GM19397 (cell line): ENCODE data around the gene PGAP3.

Experiments
- ATAC-seq: cut with Tn5 transposase; IDR thresholded peaks from one replicate; pipeline ENCODE4 v1.9.1; 2021; ENCODE audit warnings: mild to moderate bottlenecking, moderate library complexity; ENCODE audit not compliant: unreplicated experiment

PGAP3 gene

GRCh38 chr17:39697961-39698360 lies 10.1 kb upstream of the PGAP3 start:
- ATAC-seq: no peak

- ATAC-seq: no peak
Measured at GRCh38 chr17:39696731-39697130, 8.9 kb upstream of the PGAP3 start.

GRCh38 chr17:39695089-39695474 lies 7.2 kb upstream of the PGAP3 start:
- no peak for ATAC-seq

GRCh38 chr17:39694593-39694992 lies 6.7 kb upstream of the PGAP3 start:
- ATAC-seq: no peak

GRCh38 chr17:39688945-39689344 lies 1.1 kb upstream of the PGAP3 start:
- no peak for ATAC-seq

- no peak for ATAC-seq
Measured at GRCh38 chr17:39688475-39688835, 598 bp upstream of the PGAP3 start.

- ATAC-seq: no peak
Measured at GRCh38 chr17:39687101-39687545, 734 bp downstream of the PGAP3 start.

- no peak for ATAC-seq
Measured at GRCh38 chr17:39684369-39685192, 3.3 kb downstream of the PGAP3 start.

GRCh38 chr17:39683295-39683939 lies 4.4 kb downstream of the PGAP3 start:
- ATAC-seq: no peak

- no peak for ATAC-seq
Measured at GRCh38 chr17:39679521-39680192, 8.2 kb downstream of the PGAP3 start.

GRCh38 chr17:39678340-39679116 lies 9.3 kb downstream of the PGAP3 start:
- no peak for ATAC-seq

- ATAC-seq: no peak
Measured at GRCh38 chr17:39677542-39678339, 10.1 kb downstream of the PGAP3 start.

GRCh38 chr17:39677072-39677471 lies 10.8 kb downstream of the PGAP3 start:
- no peak for ATAC-seq

GRCh38 chr17:39676198-39676819 lies 11.5 kb downstream of the PGAP3 start:
- no peak for ATAC-seq

GRCh38 chr17:39675390-39676082 lies 12.3 kb downstream of the PGAP3 start:
- no peak for ATAC-seq

- no peak for ATAC-seq
Measured at GRCh38 chr17:39674702-39675389, 13.0 kb downstream of the PGAP3 start.

GRCh38 chr17:39674179-39674578 lies 13.7 kb downstream of the PGAP3 start:
- no peak for ATAC-seq

GRCh38 chr17:39673335-39674081 lies 14.3 kb downstream of the PGAP3 start:
- ATAC-seq: no peak
